Measurements from ENCODE around the gene CDK10.
"Not testable (repeated sequence)": the region's sequence is repeated elsewhere in the genome, so short reads cannot be mapped to it uniquely, and the experiment has no call there.

Gene CDK10

GRCh38 chr16:89668790-89669158 is 17.7 kb upstream of the CDK10 start:
- no peak for DNase-seq

- DNase-seq = no peak
Observed at GRCh38 chr16:89669755-89670154, 16.7 kb upstream of the CDK10 start.

GRCh38 chr16:89670496-89671431 is 15.7 kb upstream of the CDK10 start:
- no peak for DNase-seq

GRCh38 chr16:89671565-89671964 is 14.9 kb upstream of the CDK10 start:
- DNase-seq = not testable (repeated sequence)

- DNase-seq = no peak
Observed at GRCh38 chr16:89672177-89672941, 14.1 kb upstream of the CDK10 start.

GRCh38 chr16:89678258-89678657 is 8.2 kb upstream of the CDK10 start:
- no peak for DNase-seq

GRCh38 chr16:89685916-89686315 is 573 bp upstream of the CDK10 start:
- DNase-seq = no peak

- no peak for DNase-seq
Observed at GRCh38 chr16:89687092-89687940, 827 bp downstream of the CDK10 start.

GRCh38 chr16:89688395-89688794 is 1.9 kb downstream of the CDK10 start:
- DNase-seq = no peak

- DNase-seq = no peak
Observed at GRCh38 chr16:89689142-89689541, 2.7 kb downstream of the CDK10 start.

GRCh38 chr16:89689621-89690020 is 3.1 kb downstream of the CDK10 start:
- not testable (repeated sequence) for DNase-seq

- no peak for DNase-seq
Observed at GRCh38 chr16:89690392-89690901, 4.0 kb downstream of the CDK10 start.

- DNase-seq = no peak
Observed at GRCh38 chr16:89691231-89691985, 4.9 kb downstream of the CDK10 start.

GRCh38 chr16:89691986-89692569 is 5.6 kb downstream of the CDK10 start:
- no peak for DNase-seq

GRCh38 chr16:89693289-89693731 is 6.8 kb downstream of the CDK10 start:
- DNase-seq = no peak

GRCh38 chr16:89693931-89694783 is 7.7 kb downstream of the CDK10 start:
- no peak for DNase-seq

- not testable (repeated sequence) for DNase-seq
Observed at GRCh38 chr16:89694784-89695085, 8.2 kb downstream of the CDK10 start.

GRCh38 chr16:89695086-89695874 is 8.8 kb downstream of the CDK10 start:
- DNase-seq = no peak

GRCh38 chr16:89695875-89696669 is 9.6 kb downstream of the CDK10 start:
- no peak for DNase-seq

All from stimulated activated CD4-positive, alpha-beta T cell treated with anti-CD3 and anti-CD28 coated beads, Interleukin-12 subunit alpha, Interleukin-12 subunit beta, amount 100 ng/mL, for 4 hours (primary cell).